Small intestine (tissue), 7 donors: ENCODE results near the gene TNNC1. TPM values are rescaled to one million over a fixed set of nuclear protein-coding genes. Genes with fewer than 3 reads are reported as not detected.
A peak's percentile ranks its signal among the peaks of the same experiment; 100 is the strongest.

ENCODE experiments used
- DNase-seq, 2 donors: peaks; one replicate each; pipeline versions ENCODE4 v3.0.0 to v3.0.0-alpha.2; 2013
- FAIRE-seq: peaks from 2 replicates; lab custom pipeline; 2012; peaks lifted over from hg19 to GRCh38; lab: Jason Lieb, UNC
- H3K27ac ChIP-seq, 3 donors: one replicate each; pipeline ENCODE4 v1.5.1; 2013; ENCODE audit warnings: low read length in 2 of 3, mild to moderate bottlenecking in 2 of 3, control low read depth in 1 of 3, inconsistent platforms in 1 of 3, low read depth in 1 of 3, moderate library complexity in 1 of 3
- H3K27me3 ChIP-seq, 3 donors: one replicate each; pipeline ENCODE4 v1.6.1; 2013; ENCODE audit warnings: low read length in 3 of 3, inconsistent platforms in 1 of 3; ENCODE audit not compliant: control insufficient read depth in 3 of 3, insufficient read depth in 3 of 3
- H3K36me3 ChIP-seq, 3 donors: one replicate each; pipeline ENCODE4 v1.6.1; 2013; ENCODE audit warnings: low read length in 3 of 3, inconsistent platforms in 1 of 3, low read depth in 1 of 3, mild to moderate bottlenecking in 1 of 3, moderate library complexity in 1 of 3; ENCODE audit not compliant: control insufficient read depth in 3 of 3, insufficient read depth in 2 of 3
- H3K4me1 ChIP-seq, 3 donors: one replicate each; pipeline ENCODE4 v1.6.1; 2013; ENCODE audit warnings: low read length in 2 of 3, inconsistent platforms in 1 of 3, low read depth in 1 of 3, mild to moderate bottlenecking in 1 of 3, moderate library complexity in 1 of 3; ENCODE audit not compliant: control insufficient read depth in 3 of 3, insufficient read depth in 2 of 3
- H3K4me3 ChIP-seq, 3 donors: one replicate each; pipeline ENCODE4 v1.5.1; 2013; ENCODE audit warnings: low read length in 3 of 3, control low read depth in 1 of 3, inconsistent platforms in 1 of 3, low read depth in 1 of 3, mild to moderate bottlenecking in 1 of 3, moderate library complexity in 1 of 3
- H3K9me3 ChIP-seq, 2 donors: one replicate each; pipeline ENCODE4 v1.6.1; 2013; ENCODE audit warnings: low read depth in 1 of 2, low read length in 1 of 2; ENCODE audit not compliant: control insufficient read depth in 2 of 2, insufficient read depth in 1 of 2
- WGBS, 3 donors: extraction: QIAGEN DNeasy Blood & Tissue Kit; methylation state at CpG; one replicate each; pipeline ENCODE4 v1.1.7; 2013; 5-methylcytosine and 5-hydroxymethylcytosine counted together
- polyA plus RNA-seq, 4 donors: library from polyadenylated mRNA; stranded (reverse) in 3 of 4; unstranded in 1 of 4; fragments of 200-250 nt in 3 of 4; fragments of 120-200 nt in 1 of 4; gene quantifications; one replicate each; pipeline versions ENCODE4 v1.2.1 to v1.2.3, GENCODE V29; 2013
- donor health status: healthy with polysubstance abuse.
- donor health status: control.
- donor health status: control.
- donor health status: Bipolar disorder and iron deficiency.
- donor health status: healthy.

TNNC1 gene
- polyA plus RNA-seq, 4 donors = 0.79 to 110 (median 5.9) TPM

DNA sequence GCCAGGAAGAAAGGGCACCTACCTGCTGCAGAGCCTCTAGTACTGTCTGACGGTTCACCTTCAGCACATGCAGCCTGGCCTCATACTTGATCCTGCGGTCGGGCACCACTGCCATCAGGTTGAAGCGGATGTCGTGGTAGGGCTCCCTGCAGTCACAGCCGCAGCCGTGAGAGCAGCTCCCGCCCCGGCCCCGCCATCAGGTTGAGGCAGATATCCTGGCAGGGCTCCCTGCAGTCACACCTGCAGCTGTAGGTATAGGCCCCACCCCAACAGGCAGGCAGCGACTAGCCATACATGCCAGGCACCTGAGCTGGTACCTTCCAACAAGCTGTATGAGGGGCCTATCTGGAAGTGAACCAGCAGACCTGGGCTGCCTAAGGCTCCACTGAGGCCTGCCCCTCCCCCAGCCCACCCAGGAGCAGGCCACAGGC lies 47.6 kb downstream of the TNNC1 start:
- WGBS, 3 donors = 15 to 68% (median 31%) methylated on average over 10 to 11 of the region's 11 CpGs
- H3K4me1 ChIP-seq = peaks cover 4 to 6% (median 5%) of the 10 kb centered on the region in 3 donors
- H3K36me3 ChIP-seq = peaks cover 13 to 72% (median 25%) of the 10 kb centered on the region in 3 donors
- no peak overlapping the region for H3K27ac ChIP-seq
- H3K27me3 ChIP-seq = no peaks in the 10 kb centered on the region
- DNase-seq (peak in 1 of 2 donors; percentile 43), FAIRE-seq (no peak)
- H3K4me3 ChIP-seq = no peak overlapping the region
- H3K9me3 ChIP-seq = no peaks in the 10 kb centered on the region

DNA sequence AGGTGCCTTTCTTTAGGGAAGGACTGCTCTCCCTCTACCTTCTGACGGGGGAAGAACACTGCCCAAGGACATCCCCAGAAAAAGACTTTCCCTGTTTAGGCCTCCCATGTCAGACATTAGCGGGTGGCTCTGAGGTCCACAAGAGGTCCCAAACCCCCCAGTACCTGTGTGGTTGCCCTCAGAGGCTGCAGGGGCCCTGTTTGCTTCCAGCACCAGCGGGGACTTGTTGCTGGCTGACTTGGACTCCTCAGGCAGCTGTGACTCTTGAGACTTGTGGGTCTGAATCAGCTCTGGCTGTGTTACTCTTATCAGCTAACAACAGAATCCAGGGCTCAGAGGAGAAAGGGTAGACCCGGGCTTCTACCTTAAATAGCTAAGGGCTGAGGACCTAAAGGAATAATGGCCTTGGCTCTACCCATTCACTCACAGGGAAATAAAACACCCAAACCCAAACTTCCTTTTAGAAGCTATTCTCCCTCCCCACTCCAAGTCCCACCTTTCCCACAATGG lies 48.2 kb downstream of the TNNC1 start:
- H3K4me1 ChIP-seq = peaks cover 4 to 6% (median 5%) of the 10 kb centered on the region in 3 donors
- H3K27me3 ChIP-seq = no peaks in the 10 kb centered on the region
- H3K9me3 ChIP-seq = no peaks in the 10 kb centered on the region
- FAIRE-seq (no peak), DNase-seq (no peak)
- WGBS, 3 donors = 74 to 93% (median 84%) methylated on average over 4 of the region's 4 CpGs
- H3K4me3 ChIP-seq = no peak overlapping the region
- peaks cover 13 to 78% (median 25%) of the 10 kb centered on the region in 3 donors for H3K36me3 ChIP-seq
- no peak overlapping the region for H3K27ac ChIP-seq

DNA sequence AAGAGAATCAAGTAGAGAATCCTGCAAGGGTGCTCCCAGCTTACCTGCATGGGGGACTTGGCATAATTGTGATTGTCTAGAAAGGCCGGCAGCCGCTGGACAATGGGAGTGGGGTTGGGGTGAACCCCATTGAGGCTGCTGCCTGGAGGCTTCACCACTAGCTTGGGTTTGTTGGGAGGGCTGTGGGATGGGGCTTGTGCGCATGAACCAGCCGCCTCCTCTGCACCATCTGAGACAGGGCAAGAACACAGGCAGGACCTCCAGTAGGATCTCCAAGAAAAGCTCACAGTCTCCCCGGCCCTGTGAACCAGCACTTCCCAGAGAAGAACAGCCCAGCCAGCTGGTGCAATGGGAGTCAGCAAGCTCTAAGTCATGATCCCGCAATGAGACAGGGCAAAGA lies 48.8 kb downstream of the TNNC1 start:
- no peak overlapping the region for H3K27ac ChIP-seq
- 92 to 98% (median 96%) methylated on average over 6 of the region's 6 CpGs for WGBS, 3 donors
- H3K9me3 ChIP-seq = no peaks in the 10 kb centered on the region
- peaks cover 13 to 84% (median 28%) of the 10 kb centered on the region in 3 donors for H3K36me3 ChIP-seq
- DNase-seq = no peak
- H3K27me3 ChIP-seq = no peaks in the 10 kb centered on the region
- H3K4me3 ChIP-seq = no peak overlapping the region
- no peak for FAIRE-seq
- H3K4me1 ChIP-seq = peaks cover 4 to 6% (median 5%) of the 10 kb centered on the region in 3 donors

DNA sequence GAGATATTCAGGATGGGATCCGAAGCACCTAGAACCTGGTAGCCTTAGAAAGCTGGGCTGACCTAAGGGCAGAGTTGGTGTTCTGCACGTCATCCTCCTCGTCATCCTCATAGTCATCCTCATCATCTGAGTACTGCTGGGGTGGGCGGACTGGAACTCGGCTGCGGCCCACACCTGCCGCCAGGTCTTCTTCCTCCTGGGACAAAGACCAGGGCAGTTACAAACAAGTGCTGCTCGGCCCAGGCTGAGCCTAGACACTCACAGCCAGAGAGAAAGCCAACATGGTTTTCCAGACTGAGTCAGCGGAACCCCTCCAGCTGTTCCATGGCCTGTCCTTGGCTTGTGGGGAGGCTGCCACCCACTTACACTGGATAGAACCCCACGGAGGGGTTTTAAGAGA lies 49.5 kb downstream of the TNNC1 start:
- Histone ChIP-seq H3K4me3 (no peak overlapping the region), H3K9me3 (no peaks in the 10 kb centered on the region), H3K36me3 (peaks cover 13 to 90% (median 28%) of the 10 kb centered on the region in 3 donors), H3K27me3 (no peaks in the 10 kb centered on the region), H3K4me1 (peaks cover 4 to 6% (median 5%) of the 10 kb centered on the region in 3 donors), H3K27ac (no peak overlapping the region)
- no peak for DNase-seq
- WGBS, 3 donors = 93 to 94% (median 94%) methylated on average over 10 of the region's 10 CpGs
- no peak for FAIRE-seq

DNA sequence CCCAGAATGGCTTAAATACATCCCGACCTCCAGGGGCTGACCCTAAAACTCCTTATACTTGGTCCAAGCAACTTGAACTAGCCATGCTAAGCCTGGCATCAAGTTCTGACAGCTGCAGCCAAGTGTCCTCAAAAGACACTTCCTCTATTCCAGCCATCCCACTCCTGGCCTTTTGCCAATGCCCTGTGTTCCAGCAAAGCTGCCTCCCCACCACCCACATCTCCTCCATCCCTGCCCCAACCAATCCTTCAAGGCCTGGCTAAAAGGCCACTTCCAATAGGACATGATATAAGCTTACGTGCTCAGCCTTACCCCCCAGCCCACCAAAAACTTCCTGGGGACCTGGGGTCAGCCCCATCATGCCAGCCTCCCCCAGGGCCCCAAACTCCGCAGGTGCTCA lies 49.9 kb downstream of the TNNC1 start:
- Histone ChIP-seq H3K4me3 (no peak overlapping the region), H3K27me3 (no peaks in the 10 kb centered on the region), H3K27ac (no peak overlapping the region), H3K36me3 (peaks cover 13 to 95% (median 28%) of the 10 kb centered on the region in 3 donors), H3K4me1 (peaks cover 1 to 4% (median 4%) of the 10 kb centered on the region in 3 donors), H3K9me3 (no peaks in the 10 kb centered on the region)
- no peak for FAIRE-seq
- 85 to 94% (median 91%) methylated on average over 3 of the region's 3 CpGs for WGBS, 3 donors
- DNase-seq = no peak

DNA sequence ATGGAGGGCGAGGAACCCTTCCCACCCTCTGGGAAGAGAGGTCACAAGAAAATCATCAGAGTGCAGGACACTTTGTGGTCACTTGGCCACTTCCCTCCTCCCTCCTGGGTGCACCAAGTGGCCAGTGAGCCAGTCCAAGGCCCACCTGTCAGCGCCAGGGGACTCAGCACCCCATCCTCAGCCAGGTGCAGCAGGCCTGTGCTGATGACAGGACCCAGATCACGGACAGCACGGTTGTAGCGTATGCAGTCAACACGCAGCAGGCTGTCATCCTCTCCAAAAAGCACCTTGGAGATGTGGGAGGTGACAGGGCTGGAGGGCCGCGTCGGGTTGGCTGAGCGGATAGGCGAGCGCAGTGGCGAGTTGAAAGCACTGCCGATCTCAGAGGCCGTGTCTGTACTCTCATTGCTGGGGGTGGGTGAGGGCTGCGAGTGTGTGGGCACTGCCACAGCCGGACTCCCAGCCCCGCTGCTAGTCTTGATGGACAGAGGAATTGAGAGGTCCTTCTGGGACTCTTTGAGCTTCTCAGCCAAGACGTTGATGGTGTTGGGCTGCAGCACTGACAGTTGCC lies 50.5 kb downstream of the TNNC1 start:
- peaks cover 13 to 96% (median 28%) of the 10 kb centered on the region in 3 donors for H3K36me3 ChIP-seq
- H3K9me3 ChIP-seq = no peaks in the 10 kb centered on the region
- no peaks in the 10 kb centered on the region for H3K4me1 ChIP-seq
- FAIRE-seq = no peak
- no peaks in the 10 kb centered on the region for H3K27me3 ChIP-seq
- no peak for DNase-seq
- no peak overlapping the region for H3K4me3 ChIP-seq
- WGBS, 3 donors = 95 to 98% (median 97%) methylated on average over 19 of the region's 19 CpGs
- no peak overlapping the region for H3K27ac ChIP-seq

DNA sequence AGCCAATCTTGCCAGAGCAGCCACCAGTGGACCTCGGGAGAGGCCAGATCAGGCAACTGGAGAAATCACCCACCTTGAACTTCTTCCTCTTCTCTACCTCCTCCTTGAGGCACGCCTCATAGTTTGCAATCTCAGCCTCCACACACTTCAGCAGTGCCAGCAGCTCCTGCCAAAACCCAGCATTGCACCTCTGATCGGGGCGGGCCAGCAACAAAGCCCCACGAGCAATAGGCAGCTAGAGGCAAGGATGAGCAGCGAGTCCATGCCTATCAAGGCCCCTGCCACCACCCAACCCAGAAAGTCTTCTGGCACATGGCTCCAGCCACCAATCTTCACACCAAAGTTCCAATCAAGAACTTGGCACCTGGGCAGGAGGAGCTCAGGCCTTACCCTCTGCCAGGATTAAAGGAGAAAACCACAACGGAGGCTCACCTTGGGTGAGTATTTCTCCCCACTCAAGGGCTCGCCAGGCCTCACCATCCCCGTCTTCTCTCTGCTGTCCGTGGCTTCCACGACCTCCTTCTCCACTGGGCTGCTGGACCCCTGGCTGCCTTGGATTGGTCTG lies 51.1 kb downstream of the TNNC1 start:
- FAIRE-seq = no peak
- H3K4me1 ChIP-seq = no peaks in the 10 kb centered on the region
- no peak overlapping the region for H3K4me3 ChIP-seq
- no peaks in the 10 kb centered on the region for H3K27me3 ChIP-seq
- no peak for DNase-seq
- H3K36me3 ChIP-seq = peaks cover 12 to 97% (median 28%) of the 10 kb centered on the region in 3 donors
- no peak overlapping the region for H3K27ac ChIP-seq
- H3K9me3 ChIP-seq = no peaks in the 10 kb centered on the region
- 92 to 93% (median 93%) methylated on average over 11 of the region's 11 CpGs for WGBS, 3 donors

DNA sequence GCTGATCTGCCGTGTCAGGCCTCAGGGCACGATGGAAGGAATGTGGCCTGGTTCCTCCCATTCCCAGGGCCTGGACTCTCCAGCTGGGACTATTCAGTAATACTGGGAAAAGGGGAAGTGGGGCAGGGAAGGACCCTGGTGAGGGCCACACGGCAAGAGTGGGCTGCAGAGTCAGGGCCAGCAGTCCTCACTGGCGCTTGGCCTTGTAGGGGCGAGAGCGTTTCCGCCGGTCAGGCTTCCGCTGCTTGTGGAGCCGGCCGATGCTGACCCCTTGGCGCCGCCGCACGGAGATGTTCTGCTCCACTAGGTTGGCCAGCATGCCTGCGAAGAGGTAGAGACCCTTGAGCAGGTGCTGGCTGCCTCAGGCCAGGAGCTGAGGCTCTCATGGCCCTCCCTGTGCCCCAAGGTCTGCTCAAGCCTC lies 51.7 kb downstream of the TNNC1 start:
- DNase-seq (no peak), FAIRE-seq (no peak)
- Histone ChIP-seq H3K36me3 (peaks cover 11 to 97% (median 28%) of the 10 kb centered on the region in 3 donors), H3K27me3 (no peaks in the 10 kb centered on the region), H3K9me3 (no peaks in the 10 kb centered on the region), H3K4me3 (no peak overlapping the region), H3K27ac (no peak overlapping the region), H3K4me1 (no peaks in the 10 kb centered on the region)
- 95 to 96% (median 95%) methylated on average over 11 to 16 of the region's 16 CpGs for WGBS, 3 donors
